Measurements from ENCODE around the gene OCSTAMP.

Gene OCSTAMP

DNA sequence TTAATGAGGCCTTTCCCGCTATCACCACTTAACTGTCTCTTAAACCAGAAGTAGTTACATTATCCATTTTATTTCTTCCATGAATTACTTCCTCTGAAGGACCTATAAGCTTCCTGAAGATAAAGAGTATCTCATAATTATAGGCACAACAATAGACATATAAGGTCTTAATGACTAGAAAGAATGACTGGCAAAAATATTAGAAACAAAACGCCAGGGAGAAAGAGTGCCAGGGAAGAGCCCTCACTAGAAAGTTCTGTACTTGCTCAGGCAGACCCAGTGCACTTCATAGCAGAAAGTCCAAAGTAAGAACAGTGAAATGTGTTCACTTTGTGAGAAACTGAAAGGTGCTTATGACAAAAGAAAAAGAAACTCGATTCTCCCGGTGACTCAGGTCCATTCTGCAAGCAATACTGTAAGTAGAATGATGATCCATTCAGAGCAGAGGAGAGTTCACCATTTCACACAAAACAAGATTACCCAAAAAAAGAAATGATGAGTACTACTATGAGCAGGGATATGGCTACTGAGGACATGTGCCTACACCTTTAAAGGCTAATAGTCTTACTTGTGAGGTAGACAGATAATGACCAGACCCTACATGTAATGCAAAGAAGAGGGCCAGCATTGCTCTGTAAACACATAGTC lies 42.6 kb downstream of the OCSTAMP start:
- no peak for DNase-seq

DNA sequence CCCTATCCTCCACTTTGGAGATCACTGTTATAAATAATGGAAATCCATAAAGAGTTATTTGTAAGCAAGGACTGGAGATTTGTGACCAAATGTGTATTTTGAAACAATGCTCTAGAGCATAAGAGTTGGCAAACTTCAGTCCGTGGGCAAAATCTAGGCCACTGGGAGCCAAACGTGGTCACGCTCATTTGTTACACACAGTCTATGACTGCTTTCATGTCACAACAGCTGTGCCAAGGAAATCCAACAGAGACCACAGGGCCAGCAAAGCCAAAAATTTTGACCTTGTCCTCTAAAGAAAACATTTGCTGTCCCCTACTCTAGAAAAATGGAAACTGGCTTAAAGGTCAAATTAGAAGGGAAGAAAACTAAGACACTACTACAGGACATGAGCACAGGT lies 44.9 kb downstream of the OCSTAMP start:
- DNase-seq = no peak

DNA sequence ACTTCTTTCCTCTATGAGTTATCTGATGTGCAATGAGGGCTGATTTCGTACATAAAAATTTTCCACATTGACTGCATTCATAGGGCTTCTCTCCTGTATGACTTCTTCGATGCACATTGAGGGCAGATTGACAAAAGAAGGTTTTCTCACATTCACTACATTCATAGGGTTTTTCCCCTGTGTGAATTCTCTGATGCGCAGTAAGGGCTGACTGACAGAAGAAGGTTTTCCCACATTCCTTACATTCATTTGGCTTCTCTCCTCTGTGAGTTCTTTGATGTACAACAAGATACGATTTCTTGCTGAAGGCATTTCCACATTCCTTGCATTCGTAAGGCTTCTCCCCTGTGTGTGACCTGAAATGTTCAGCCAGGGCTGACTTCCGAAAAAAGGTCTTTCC lies 48.5 kb downstream of the OCSTAMP start:
- no peak for DNase-seq

DNA sequence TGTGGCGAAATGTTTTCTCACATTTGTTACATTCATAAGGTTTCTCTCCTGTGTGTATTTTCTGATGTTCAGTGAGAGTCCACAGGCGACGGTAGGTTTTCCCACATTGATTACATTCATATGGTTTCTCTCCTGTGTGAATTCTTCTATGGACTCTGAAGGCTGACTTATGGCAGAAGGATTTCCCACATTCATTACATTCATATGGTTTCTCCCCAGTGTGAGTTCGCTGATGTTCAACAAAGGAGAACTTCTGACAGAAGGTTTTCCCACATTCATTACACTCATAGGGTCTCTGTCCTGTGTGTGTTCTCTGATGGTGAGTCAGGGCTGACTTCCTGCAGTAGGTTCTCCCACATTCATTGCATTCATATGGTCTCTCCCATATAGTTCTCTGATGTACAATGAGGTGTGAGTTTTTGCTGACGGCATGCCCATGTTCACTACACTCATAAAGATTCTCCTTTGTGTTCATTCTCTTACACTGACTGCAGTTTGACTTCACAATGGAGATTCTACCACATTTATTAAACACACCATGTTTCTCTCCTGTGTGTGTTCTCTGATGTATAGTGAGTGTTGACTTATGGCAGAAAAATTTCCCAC lies 49.0 kb downstream of the OCSTAMP start:
- DNase-seq = no peak

DNA sequence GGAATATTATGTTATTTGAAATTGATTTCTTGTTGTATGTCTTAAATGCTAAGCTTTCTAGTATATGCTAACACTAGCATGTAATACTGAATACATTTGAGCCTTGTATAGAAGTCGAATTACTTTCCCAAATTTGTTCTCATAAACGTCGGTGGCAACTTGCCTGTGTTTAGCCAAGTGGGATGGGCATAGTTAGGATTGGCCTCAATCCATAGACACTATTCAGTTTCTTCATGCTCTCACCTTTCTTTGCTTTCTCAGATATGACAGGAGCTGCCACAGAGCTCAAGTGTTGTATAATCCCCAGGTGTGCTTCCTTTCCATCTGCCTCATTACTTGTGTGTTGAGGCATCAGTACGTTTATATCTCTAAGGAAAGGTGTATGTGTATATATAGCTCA lies 56.4 kb downstream of the OCSTAMP start:
- DNase-seq = no peak

DNA sequence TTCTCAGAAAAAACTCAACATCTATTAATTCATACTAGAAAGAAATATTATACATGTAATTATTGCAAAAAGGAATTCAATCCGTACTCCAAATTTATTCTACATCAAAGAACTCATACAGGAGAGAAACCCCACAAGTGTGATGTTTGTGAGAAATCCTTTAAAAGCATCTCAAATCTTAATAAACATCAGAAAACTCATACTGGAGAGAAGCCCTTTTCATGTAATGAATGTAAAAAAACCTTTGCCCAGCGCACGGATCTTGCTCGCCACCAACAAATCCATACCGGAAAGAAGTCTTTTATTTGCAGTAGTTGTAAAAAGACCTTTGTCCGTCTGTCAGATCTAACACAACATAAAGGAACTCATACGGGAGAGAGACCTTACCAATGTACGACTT lies 59.1 kb downstream of the OCSTAMP start:
- no peak for DNase-seq
